Keratinocyte (primary cell): ENCODE data around the gene RELL1.

Experiments
- EZH2 ChIP-seq: IDR thresholded peaks from one replicate; pipeline ENCODE4 v1.6.1; 2012; ENCODE audit warnings: inconsistent platforms, mild to moderate bottlenecking, low read length, moderate library complexity
- TF ChIP-seq, protein P1 (sequence below), 3 experiments: IDR thresholded peaks in 1 of 3; conservative IDR thresholded peaks in 1 of 3; optimal IDR thresholded peaks in 1 of 3; 2 replicates in 2 of 3; 3 replicates in 1 of 3; pipeline versions ENCODE3 to v1.5.1; 2011; ENCODE audit warnings: low read length in 3 of 3, mild to moderate bottlenecking in 3 of 3, moderate library complexity in 2 of 3, control low read depth in 1 of 3, inconsistent platforms in 1 of 3; ENCODE audit not compliant: insufficient read depth in 2 of 3; ENCODE audit errors: extremely low read depth in 1 of 3

DNA sequence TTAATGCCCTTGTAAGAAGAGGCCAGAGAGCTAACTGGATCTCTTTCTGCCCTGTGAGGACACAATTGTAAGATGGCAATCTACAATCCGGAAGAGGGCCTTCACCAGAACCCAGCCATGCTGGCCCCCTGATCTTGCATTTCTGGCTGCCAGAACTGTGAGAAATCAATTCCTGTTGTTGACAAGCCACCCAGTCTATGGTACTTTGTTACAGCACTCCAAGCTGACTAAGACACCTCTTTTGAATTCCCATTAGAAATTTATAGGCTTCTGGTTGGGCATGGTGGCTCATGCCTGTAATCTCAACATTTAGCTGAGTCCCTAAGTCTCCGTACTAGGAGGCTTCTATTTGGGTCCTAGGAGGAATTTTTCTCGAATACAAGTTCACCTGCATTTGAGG is 48.8 kb upstream of the RELL1 start:
- TF ChIP-seq, protein P1, sequence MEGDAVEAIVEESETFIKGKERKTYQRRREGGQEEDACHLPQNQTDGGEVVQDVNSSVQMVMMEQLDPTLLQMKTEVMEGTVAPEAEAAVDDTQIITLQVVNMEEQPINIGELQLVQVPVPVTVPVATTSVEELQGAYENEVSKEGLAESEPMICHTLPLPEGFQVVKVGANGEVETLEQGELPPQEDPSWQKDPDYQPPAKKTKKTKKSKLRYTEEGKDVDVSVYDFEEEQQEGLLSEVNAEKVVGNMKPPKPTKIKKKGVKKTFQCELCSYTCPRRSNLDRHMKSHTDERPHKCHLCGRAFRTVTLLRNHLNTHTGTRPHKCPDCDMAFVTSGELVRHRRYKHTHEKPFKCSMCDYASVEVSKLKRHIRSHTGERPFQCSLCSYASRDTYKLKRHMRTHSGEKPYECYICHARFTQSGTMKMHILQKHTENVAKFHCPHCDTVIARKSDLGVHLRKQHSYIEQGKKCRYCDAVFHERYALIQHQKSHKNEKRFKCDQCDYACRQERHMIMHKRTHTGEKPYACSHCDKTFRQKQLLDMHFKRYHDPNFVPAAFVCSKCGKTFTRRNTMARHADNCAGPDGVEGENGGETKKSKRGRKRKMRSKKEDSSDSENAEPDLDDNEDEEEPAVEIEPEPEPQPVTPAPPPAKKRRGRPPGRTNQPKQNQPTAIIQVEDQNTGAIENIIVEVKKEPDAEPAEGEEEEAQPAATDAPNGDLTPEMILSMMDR (optimal IDR thresholded peaks at IDR 0.05 in 1 of 3, IDR thresholded peaks at IDR 0.05 in 1 of 3, conservative IDR thresholded peaks at IDR 0.05 in 1 of 3; ENCODE audit: extremely low read depth in 1 of 3, insufficient read depth in 2 of 3, low read length in 3 of 3), result no peak
- TF ChIP-seq EZH2, result no peak
